ENCODE results near the gene STXBP1.

STXBP1 gene

DNA sequence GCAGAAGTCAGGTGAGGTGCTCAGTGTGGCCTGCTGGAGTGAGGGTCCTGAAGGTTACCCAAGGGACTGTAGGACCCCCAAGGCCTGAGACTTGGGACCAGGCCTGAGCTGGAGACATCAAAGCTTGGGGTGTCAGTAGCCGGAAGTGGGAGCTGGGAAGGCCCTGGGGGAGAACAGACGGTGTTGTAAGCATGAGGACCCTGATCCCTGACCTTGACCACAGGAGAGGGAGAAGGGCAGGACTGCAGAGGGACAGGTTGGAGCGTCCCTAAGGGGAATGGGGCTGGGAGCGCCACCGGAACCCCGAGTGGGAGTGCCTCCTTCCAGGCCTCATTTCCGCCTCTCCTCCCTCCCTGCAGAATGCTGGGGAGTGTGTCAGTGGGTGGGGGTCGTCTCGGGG is 104.3 kb downstream of the STXBP1 start:
- no peak for DNase-seq

DNA sequence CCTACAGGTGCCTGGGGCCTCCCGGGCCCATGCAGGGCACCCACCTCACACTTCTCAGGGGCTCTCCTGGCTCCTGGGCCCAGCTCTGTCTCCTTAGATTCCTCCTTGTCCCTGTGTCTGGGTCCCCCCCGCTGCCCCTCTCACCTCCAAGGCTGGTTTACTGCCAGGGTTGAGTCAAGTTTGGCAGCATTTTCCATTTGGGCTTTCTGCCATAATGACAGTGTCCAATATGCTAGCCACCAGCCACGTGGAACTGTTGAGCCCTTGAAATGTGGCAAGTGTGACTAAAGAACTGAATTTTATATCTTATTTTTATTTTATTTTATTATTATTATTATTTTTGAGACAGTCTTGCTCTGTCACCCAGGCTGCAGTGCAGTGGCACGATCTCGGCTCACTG is 105.7 kb downstream of the STXBP1 start:
- no peak for DNase-seq

DNA sequence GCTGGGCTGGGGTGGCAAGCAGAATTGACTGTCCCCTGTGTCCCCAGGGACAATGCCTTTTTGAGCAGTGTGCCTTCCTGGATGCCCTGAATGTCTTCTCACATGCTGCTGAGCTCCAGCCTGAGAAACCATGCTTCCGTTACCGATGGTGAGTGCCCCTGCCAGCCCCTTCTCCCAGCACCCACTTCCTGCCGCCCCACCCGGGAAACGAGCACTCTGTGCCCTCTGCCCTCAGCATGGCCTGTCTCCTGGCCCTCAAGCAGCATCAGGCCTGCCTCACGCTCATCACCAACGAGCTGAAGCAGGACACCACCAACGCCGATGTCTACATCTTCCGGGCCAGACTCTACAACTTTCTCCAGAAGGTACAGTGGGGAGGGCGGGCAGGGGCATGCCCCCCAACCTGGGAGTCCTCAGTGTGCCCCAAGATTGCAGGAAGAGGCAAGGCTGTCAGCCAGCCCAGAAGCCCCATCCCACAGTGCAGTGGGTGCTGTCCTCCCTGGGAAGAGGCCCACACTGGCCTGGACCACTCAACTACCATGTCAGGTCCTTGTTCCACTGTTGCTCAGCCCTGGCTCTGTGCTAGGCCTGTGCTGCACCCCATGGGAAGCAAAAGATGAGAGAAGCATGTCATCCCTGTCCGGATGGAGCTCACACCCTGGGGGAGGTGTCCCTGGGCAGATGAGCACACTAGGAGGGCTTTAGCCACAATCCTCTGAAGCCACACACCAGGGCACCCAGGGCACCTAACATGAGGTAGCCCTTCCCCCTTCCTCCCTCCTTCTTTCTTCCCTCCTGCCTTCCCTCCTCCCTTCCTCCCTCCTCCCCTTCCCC is 108.2 kb downstream of the STXBP1 start:
- DNase-seq, result no peak

DNA sequence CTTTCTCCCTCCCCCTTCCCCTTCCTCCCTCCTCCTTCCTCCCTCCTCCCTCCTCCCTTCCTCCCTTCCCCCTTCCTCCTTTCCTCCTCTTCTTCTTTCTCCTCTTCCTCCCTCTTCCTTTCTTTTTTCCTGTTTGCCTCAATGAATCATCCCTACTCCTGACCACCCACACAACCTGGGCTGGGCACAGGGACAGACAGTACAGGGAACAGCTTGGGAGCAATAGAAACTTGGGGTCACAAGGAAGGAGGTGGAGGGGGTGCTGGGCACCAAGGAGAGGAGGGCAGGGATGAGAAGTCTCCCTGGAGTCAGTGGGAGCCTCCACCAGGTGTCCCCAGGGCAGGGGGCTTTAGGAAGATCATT is 108.8 kb downstream of the STXBP1 start:
- no peak for DNase-seq

DNA sequence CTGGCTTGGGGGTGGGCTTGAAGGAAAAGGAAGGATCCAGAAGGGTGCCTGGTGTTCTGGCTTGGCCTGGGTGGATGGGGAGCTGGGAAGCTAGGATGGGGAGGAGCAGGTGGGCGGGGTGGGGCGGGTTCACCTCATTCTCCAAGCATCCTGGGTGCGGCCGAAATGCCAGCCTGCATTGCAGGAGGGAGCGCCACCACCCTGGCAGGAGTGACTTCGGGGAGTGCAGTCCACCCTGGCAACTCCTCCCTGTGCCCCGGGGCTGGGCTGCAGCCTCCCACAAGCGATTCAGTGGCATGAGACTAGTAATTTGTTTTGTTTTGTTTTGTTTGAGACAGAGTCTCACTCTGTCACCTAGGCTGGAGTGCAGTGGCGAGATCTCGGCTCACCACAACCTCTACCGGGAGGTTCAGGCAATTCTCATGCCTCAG is 109.3 kb downstream of the STXBP1 start:
- no peak for DNase-seq

DNA sequence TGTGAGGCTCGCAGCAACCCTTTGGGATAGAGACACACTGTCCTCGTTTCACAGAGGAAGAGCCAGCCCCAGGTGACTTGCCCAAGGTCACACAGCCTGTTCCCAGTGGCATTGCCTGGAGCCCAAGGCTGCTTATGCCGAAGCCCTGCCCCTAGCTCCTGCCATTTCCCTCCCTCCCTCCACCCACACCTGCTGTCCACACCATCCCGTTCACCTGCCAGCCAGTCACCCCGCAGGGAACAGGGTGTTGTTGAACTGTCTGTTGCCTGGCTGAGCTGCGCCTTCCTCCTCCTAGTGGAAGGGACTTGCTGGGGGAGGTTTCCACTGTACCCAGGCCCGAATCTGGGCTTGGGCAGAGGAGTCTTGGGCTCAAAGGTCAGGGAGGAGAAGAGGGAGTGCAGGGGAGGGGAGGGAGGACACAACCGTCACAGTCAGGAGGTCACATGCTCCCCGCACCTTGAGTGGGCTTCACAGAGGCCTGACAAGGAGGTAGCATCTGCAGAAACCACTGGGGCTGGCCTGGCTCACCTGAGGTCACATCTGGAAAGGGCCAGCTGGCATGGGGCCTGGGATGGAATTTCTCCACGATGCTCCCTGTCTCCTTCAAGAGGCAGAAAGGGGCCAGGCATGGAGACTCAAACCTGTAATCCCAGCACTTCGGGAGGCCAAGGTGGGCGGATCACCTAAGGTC is 110.1 kb downstream of the STXBP1 start:
- no peak for DNase-seq

DNA sequence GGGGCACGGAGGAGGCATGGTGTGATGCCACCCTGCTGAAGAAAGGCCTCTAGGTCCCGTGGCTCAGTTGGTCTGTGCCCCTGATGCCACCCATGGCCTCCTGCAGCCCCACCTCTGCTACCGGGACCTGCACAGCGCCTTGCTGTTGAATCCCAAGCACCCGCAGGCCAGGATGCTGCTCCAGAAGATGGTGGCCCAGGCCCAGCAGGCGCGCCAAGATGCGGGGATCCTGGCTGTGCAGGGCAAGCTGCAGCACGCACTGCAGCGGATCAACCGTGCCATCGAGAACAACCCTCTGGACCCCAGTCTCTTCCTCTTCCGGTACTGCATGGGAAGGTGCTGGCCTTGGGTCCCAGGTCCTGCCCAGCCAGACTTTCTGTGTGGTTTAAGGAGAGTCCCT is 110.9 kb downstream of the STXBP1 start:
- DNase-seq, result no peak

DNA sequence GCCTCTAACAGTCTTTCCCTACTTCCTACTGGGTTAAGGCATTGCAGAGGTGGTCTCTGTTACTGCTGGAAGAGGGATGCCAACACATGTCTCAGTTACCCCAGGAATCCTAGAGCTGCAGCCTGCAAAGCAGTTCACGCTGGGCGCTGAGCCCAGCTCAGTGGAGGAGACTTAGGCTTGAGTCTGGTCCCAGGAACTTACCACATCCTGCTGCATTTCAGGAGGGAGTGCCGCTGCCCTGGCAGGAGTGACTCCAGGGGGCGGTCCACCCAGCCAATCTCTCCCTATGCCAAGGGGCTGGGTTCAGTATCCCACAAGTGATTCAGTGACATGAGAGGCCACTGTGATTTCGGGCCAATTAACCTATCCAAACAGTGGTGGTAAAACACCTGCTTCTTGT is 111.4 kb downstream of the STXBP1 start:
- DNase-seq, result peak; percentile 58

DNA sequence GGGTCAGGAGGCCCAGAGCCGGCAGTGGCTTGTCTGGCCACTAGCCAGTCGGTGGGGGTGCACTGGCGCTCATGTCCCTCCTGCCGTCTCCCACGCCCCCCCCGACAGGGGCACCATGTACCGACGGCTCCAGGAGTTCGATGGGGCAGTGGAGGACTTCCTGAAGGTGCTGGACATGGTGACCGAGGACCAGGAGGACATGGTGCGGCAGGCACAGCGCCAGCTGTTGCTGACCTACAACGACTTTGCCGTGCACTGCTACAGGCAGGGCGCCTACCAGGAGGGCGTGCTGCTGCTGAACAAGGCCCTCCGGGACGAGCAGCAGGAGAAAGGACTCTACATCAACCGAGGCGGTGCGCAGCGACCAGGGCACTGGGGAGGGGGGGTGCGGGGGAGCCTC is 111.9 kb downstream of the STXBP1 start:
- no peak for DNase-seq

DNA sequence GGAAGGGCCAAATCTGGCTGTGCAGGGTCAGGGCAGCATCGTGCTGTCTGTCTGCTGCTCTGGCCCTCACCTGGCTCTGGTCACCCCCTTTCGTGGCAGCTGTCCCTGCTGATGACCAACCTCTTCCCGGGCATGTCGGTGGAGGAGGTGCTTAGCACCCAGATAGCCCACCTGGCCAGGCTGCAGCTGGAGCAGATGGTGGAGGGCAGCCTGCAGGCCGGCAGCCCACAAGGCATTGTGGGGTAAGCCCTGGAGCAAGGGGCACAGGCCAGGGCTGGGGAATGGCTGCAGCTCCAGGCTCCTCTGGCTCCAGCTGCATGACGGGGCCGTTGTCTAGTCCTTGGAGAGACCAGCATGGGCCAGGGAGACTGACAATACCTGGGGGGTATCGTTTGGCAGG is 114.8 kb downstream of the STXBP1 start:
- no peak for DNase-seq

DNA sequence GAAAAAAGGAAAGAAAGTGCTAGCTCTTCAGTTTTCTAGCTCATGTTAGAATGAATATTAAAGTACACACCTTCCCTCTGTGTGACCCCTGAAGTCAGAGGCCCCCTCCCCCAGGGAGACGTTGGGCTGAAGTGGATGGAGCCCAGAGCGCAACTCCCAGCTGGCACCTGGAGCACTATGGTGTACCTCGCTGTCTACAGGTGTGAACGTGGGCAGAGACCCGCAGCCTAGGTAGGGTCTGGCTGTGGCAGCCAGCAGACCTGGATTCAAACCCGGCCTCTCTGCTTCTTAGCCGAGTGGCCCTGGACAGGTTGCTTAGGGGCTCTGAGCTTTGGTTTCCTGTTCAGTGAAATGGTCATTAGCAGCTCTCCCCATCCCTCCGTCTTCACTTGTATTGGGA is 116.7 kb downstream of the STXBP1 start:
- DNase-seq, result no peak

DNA sequence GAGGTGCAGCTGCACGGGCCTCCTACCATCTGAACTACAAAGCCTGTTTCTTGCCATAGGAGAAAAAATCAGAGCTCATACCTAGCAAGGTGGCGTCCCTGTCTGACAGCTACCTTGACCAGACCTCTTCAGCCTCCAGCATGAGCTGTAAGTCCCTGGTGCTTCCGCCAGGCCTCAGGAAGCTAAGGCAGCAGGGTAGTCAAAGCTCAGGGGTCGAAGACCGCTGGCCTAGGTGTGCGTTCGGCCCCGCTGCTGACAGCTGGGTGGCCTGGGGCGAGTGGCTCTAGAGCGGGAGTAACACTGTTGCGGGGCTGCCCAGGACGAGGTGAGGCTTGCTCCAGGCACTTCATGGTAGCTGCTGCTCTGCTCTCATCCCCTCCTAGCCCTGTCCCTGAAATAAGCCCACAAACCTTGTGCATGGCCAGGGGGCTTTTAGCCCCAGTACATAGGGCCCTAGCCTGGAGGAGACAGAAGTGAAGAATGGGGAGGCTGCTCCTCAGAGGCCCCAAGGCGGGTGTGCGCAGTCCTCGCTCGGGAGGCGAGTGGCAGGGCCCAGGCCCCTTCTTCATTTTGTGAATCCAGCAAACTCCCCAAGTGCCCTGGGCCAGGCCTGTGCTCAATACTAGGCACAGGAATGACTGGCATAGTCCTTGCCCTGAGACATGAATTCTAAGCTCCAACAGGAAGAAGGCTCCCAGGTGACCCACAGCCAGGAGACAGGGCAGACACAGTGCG is 117.6 kb downstream of the STXBP1 start:
- no peak for DNase-seq

DNA sequence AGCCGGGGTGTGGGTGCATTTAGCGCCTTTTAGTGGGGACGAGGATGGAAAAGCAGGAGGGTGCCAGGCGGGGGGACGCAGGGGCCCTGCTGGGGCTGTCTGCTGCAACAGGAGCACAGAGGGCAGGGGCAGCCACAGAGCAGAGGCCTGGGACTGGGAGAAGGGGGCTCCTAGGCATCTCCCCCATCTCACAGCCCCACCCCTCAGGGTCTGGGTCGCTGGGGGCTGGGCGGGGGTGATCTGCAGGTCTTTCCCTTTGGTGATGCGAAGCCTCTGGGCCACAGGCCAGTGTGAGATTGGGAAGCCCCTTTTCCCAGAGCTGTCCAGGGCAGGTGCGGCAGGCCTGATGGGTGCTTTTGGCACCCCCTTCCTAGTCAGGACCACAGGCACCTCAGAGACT is 118.2 kb downstream of the STXBP1 start:
- DNase-seq, result no peak

DNA sequence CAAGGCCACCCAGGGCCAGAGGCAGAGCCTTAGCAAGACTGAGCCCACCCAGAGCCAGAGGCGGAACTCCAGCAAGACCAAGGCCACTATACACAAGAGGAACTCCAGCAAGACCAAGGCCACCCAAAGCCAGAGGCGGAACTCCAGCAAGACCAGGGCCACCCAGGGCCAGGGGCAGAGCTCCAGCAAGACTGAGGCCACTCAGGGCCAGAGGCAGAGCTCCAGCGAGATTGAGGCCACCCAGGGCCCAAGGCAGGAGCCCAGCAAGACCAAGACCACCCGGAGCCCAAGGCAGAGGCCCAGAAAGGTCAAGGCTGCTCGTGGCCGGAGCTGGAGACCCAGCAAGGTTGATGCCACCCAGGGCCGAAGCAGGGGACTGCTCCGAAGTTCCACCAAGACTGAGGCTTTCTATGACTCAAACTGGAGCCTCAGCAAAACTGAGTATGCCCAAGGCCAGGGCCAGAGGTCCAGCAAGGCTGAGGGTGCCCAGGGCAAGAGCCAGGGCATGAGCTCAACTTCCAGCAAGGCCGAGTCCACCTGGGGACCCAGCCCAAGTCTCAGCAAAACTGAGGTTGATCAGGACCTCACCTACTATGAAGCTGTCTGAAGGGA is 118.8 kb downstream of the STXBP1 start:
- no peak for DNase-seq

DNA sequence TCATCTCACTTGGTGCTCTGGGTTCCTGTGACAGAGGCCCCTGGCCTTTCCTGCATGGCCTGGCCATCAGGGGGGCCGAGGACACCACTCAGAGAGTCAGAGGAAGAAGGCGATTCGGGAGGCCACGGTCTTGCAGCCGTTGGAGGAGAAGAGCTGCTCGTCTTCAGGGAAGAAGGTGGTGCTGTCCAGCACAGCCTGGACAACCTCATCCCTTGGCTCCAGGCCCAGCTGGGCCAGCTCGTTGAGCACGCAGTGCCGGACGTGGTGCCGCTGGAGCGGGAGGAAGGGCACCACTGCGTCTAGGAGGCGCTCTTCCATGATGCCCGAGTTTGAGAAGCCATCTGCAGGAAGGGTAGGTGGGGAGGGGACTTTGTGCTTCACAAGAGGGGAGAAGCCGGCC is 119.9 kb downstream of the STXBP1 start:
- no peak for DNase-seq

DNA sequence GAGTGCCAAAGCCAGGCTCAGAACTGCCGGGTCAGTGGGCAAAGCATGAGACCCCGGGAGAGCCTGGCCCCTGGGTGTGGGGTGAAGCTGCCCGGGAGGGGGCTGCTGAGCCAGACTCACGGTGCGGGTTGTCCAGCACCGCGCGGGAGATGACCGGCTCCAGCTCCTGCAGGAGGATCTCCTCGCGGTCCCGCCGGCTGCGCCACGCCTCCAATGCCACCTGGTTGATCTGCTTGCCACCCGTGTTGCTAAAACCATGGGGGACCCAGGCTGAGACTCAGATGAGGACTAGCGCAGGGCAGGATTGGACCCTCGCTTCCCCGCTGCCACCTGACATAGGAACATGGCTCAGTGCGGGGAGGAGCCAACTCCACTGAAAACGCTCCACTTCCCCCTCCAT is 120.4 kb downstream of the STXBP1 start:
- no peak for DNase-seq

DNA sequence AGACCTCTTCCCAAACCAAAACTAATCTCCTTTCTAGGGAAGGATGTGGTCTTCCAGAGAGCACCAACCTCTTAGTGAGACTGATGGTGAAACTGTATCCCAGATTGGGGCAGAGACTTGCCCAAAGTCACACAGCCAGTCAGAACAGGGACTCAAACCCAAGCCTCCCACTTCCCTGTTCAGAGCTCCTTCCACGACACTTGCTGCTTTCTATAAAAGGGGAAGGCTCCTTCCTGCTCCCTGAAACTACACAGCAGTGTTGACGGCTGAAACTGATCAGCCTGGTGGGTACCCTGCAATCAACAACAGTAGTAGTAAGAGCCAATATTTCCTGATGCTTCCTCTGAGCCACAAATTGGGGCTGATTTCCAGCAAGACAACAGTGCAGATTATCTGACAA is 121.5 kb downstream of the STXBP1 start:
- no peak for DNase-seq

DNA sequence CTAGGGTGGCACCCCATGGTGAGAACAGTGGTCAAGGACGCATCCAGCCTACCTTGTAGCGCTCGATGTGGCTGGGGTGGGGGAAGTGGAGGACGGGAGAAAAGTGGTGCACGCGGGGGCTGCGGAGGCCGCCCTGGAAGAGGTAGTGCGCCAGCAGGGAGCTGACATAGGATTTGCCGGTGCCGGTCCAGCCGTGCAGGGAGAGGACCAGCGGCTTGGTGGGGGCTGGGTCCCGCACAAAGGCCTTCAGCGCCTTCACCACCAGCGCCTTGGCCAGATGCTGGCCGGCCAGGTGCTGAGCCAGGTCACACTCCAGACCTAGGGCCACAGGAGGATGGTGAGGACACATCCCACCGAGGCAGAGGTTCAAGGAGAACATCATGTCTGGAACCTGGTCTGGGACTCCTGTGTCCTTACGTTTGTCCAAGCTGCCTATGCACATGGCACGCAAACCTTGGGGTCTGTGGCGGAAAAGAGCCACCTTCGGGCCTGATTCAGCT is 122.2 kb downstream of the STXBP1 start:
- DNase-seq, result no peak

DNA sequence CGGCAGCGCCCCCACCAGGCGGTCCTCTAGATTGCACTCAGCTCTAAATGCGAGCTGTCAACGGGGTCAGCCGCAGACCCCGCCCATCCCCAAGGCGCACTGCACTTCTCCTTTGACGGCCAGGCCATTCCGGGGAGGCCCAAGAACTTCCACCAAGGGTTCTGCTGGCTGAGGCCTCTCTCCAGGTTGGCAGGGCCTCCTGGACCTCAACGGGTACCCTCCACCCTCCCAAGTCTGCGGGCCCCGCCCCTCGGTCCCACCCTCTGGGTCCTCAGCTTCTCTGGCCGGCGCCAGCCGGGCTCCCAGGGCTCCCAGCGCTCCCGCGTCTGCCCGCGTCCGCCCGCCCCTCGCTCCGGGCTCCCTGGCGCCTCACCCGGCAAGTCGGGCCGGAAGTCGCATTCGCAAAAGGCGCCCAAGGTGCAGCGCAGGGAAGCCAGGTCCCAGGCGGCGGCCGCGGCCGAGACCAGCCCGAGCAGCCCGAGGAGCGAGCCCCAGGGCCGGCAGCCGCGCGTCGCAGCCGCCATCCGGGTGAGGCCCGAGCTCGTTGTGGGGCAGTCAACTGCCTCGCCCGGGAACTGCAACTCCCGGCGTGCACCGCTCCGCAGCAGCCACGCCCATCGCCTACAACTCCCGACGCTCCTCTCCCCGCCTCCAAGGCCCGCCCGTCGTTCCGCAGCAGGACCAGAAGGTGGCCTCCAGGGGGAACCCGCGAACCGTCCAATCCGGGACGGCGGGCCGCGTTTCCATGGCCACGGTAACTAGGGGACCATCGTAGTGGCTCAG is 122.9 kb downstream of the STXBP1 start, which contains the start of gene TOR2A:
TSS of gene TOR2A (minus strand) at position 548 of the 783 bp plus-strand sequence. CDS start at position 524, 24 bp downstream.
- peak; percentile 95 for DNase-seq

DNA sequence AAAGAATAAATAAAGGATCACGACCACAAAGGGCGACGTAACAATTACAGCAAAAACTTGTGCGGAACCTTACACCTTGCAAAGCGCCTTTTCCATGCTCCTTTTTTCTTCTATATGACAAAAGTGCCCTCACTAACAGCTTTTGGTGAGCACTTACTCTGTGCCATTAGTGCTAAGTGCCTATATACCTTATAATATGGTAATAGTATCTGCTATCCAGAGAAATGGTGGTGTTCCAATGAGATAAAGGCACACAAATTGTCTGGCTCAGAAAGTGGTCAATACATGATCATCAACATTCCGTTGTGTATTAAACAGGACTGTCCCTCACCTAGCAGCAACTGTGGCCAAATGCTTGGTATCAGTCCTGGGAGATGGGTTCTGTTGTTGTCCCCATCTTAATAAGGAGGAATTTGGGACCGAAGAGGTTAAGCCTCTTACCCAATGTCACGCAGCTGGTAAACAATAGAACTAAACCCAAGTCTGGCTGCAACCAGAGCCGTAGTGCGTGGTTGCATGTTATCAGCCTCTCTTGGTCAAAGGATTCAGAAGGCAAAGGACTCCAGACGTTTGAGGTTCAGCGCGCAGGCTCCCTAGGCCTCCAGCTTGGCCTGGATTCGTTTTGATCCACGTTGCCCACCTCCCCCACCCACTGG is 123.6 kb downstream of the STXBP1 start:
- no peak for DNase-seq

DNA sequence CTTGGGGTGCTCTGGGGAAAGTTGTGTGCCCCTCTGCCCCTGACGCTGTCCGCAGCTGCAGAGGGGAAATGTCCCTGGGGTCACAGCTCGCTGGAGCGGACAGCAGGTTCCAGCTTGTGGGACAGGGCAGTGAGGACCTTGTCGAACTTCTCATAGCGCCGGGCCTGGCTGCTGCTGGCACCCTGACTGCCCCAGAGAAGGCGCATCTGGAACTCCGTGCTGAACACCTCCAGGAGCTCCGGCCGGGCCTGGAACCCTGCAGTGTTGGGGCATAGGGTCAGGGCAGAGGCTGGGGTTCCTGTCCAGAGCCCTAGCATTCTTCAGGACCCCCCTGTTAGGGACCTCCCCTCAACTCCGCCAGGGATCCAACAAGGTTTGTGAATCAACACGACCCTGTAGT is 126.6 kb downstream of the STXBP1 start:
- DNase-seq, result no peak

All from fibroblast of skin of back (primary cell).